ENCODE results near the gene MACROD2. TPM values are rescaled to one million over a fixed set of nuclear protein-coding genes. Genes with fewer than 3 reads are reported as not detected.

Gene MACROD2
- total RNA-seq, 2 donors from 2014 or later = 8.3 to 21.8 TPM

DNA sequence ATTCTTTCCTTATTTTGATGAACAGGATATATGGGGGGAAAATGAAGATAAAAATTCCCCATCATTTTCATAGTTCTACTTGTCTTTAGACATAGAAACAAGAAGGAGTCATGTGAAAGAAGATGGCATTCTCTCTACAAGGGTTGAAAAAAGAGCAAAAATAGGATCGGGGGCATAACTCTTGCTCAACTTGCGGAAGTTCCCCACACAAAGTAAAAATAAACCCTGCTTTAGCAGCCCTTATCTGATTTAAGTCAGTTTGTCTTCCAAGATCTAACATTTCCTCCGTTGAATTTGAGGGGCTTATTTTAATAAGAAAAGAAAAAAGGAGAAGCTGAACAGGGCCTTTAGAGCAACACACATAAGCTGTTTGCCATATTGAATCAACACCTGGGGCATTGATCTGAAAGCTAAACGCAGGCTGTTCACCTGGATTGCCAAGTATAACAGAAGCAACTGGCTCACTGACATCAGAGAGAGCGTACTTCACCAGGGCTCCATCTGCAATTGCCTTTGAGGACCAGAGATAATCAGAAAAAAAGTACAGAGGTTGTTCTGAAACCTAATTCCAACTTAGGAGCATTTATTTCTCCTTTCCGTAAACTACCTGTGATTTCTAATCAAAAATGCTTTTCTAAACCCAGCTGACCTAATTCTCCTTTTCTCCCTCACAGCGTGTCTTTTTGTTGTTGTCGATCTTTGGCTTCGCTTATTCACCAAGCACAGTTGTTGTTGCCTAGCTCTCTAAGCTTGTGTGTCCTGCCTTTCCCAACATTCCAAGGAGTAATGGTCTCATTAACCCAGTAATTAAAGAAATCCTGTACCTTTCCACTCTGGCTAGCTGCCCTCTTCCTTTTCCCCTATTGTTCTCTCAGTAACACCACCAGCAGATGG is 2010.0 kb downstream of the MACROD2 start:
- no peak for TF ChIP-seq POLR2A (IDR thresholded peaks at IDR 0.05)
- TF ChIP-seq, protein P1, sequence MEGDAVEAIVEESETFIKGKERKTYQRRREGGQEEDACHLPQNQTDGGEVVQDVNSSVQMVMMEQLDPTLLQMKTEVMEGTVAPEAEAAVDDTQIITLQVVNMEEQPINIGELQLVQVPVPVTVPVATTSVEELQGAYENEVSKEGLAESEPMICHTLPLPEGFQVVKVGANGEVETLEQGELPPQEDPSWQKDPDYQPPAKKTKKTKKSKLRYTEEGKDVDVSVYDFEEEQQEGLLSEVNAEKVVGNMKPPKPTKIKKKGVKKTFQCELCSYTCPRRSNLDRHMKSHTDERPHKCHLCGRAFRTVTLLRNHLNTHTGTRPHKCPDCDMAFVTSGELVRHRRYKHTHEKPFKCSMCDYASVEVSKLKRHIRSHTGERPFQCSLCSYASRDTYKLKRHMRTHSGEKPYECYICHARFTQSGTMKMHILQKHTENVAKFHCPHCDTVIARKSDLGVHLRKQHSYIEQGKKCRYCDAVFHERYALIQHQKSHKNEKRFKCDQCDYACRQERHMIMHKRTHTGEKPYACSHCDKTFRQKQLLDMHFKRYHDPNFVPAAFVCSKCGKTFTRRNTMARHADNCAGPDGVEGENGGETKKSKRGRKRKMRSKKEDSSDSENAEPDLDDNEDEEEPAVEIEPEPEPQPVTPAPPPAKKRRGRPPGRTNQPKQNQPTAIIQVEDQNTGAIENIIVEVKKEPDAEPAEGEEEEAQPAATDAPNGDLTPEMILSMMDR (IDR thresholded peaks at IDR 0.05) = no peak
- ATAC-seq = no peak
- no peaks in the 10 kb centered on the region for H3K36me3 ChIP-seq (replicated peaks in 1 of 2; ENCODE audit: insufficient read depth in 1 of 2, low read depth in 2 of 2)
- no peak overlapping the region for H3K27ac ChIP-seq
- DNase-seq = no peak
- intact Hi-C loops (cut with DNase I) = no loop called here
- H3K4me1 ChIP-seq = no peaks in the 10 kb centered on the region
- no peaks in the 10 kb centered on the region for H3K9me3 ChIP-seq
- H3K4me3 ChIP-seq = no peak overlapping the region
- WGBS, 2 donors = 65 to 66% methylated on average over 9 of the region's 9 CpGs
- H3K27me3 ChIP-seq = no peaks in the 10 kb centered on the region

DNA sequence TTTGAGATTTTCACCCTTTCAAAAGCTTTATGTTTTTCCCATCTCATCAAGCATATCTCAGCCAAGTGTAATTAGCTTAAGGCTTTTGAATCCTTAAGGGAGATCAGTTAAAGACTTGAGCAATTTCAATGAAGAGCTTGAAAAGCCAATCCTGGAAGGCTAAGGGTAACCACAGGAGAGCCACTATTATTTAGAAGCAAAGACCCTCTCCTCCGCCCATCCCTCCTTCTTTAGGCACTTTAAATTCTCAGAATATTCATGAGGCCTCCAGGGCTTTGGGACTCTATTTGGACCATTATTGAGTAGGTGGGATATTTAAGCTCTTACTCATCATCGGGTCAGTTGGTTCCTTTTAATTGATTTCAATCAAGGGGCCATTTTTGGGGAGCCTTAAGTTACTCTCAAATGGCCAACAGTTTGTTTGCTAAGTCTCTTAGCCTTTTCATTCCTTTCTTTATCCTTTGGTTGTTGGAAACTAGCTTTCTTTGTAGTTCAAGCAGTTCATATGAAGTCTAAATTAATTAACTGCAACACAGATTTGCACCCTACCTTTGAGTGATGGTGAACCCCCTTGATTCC is 2010.7 kb downstream of the MACROD2 start:
- DNase-seq = no peak
- WGBS, 2 donors = 84 to 89% methylated on average over 2 of the region's 2 CpGs
- no peak for ATAC-seq
- Histone ChIP-seq H3K4me3 (no peak overlapping the region), H3K9me3 (no peaks in the 10 kb centered on the region), H3K4me1 (no peaks in the 10 kb centered on the region), H3K27me3 (no peaks in the 10 kb centered on the region), H3K36me3 (replicated peaks in 1 of 2; ENCODE audit: insufficient read depth in 1 of 2, low read depth in 2 of 2) (no peaks in the 10 kb centered on the region), H3K27ac (no peak overlapping the region)
- intact Hi-C loops (cut with DNase I) = no loop called here
- TF ChIP-seq, protein P1 (IDR thresholded peaks at IDR 0.05) = no peak
- no peak for TF ChIP-seq POLR2A (IDR thresholded peaks at IDR 0.05)

DNA sequence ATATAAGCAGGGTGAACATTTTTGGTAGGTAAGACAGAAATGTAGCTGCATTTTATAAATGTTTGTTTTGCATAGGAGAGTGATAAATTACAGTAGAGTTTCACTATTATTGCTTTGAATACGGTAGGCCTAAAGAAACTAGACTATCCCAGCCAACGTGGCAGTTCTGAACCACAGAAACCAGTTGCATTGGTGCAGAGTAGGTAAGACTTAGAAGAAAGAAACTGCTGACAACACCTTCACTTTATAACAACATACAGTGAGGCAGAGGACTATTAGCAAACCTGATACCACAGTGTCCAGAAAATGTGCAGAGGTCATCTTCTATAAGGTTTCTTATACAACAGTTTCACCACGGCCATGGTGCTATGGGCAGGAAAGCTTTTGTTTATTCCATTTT is 2011.8 kb downstream of the MACROD2 start:
- TF ChIP-seq, protein P1 (IDR thresholded peaks at IDR 0.05) = no peak
- TF ChIP-seq POLR2A (IDR thresholded peaks at IDR 0.05) = no peak
- no peak for DNase-seq
- H3K9me3 ChIP-seq = no peaks in the 10 kb centered on the region
- 77 to 79% methylated on average over 3 of the region's 3 CpGs for WGBS, 2 donors
- H3K4me3 ChIP-seq = no peak overlapping the region
- H3K27ac ChIP-seq = no peak overlapping the region
- no peaks in the 10 kb centered on the region for H3K27me3 ChIP-seq
- ATAC-seq = no peak
- H3K36me3 ChIP-seq (replicated peaks in 1 of 2; ENCODE audit: insufficient read depth in 1 of 2, low read depth in 2 of 2) = no peaks in the 10 kb centered on the region
- intact Hi-C loops (cut with DNase I) = no loop called here
- no peaks in the 10 kb centered on the region for H3K4me1 ChIP-seq

DNA sequence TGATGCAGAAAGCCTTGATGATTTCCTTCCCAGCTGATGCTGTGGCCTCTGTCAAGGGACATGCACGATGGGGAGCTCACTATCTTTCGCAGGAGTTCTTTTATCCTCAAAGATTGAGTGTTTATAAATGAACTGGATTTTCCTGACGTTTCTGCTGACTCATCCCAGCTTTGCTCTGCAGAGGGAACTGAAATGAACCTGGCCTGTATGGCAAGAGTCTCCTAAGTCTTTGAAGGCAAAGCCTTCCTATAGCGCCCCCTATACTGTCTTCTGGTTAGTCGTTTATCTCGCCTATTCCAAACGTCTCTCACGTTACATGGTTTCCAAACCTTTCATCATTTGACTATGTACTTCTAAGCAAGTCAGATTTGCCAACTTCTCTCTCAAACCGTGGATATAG is 2012.6 kb downstream of the MACROD2 start:
- intact Hi-C loops (cut with DNase I) = no loop called here
- H3K4me1 ChIP-seq = no peaks in the 10 kb centered on the region
- H3K27ac ChIP-seq = no peak overlapping the region
- H3K36me3 ChIP-seq (replicated peaks in 1 of 2; ENCODE audit: insufficient read depth in 1 of 2, low read depth in 2 of 2) = no peaks in the 10 kb centered on the region
- ATAC-seq = no peak
- no peaks in the 10 kb centered on the region for H3K27me3 ChIP-seq
- 61 to 64% methylated on average over 9 of the region's 9 CpGs for WGBS, 2 donors
- no peak for DNase-seq
- H3K4me3 ChIP-seq = no peak overlapping the region
- no peaks in the 10 kb centered on the region for H3K9me3 ChIP-seq
- TF ChIP-seq, protein P1 (IDR thresholded peaks at IDR 0.05) = no peak

Measured in body of pancreas (tissue), 4 donors.